ENCODE results near the gene ME1. TPM values are rescaled to one million over a fixed set of nuclear protein-coding genes. Genes with fewer than 3 reads are reported as not detected.

The ME1 gene
- total RNA-seq, 1 donor from 2014 or later = 12.8 TPM

DNA sequence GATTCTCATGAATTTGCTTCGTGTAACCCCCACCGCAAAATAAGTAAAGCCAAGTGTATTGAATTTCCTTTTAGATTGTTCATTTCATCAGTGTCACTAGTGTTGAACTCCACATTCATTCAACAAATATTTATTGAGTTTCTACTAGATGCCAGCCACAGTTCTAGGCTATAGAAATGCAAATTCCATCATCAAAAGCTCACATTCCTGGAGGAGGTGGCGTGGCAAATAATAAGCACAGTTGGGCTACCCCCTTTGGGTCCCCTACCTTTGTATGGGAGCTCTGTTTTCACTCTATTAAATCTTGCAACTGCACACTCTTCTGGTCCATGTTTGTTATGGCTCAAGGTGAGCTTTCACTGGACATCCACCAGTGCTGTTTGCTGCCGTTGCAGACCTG is 12.7 kb upstream of the ME1 start:
- H3K4me1 ChIP-seq = no peaks in the 10 kb centered on the region
- no peak for TF ChIP-seq POLR2AphosphoS5 (IDR thresholded peaks at IDR 0.05; ENCODE audit: insufficient read depth in 1 of 2, low read depth in 1 of 2)
- no peak for TF ChIP-seq POLR2A (IDR thresholded peaks at IDR 0.05)
- TF ChIP-seq, protein P1, sequence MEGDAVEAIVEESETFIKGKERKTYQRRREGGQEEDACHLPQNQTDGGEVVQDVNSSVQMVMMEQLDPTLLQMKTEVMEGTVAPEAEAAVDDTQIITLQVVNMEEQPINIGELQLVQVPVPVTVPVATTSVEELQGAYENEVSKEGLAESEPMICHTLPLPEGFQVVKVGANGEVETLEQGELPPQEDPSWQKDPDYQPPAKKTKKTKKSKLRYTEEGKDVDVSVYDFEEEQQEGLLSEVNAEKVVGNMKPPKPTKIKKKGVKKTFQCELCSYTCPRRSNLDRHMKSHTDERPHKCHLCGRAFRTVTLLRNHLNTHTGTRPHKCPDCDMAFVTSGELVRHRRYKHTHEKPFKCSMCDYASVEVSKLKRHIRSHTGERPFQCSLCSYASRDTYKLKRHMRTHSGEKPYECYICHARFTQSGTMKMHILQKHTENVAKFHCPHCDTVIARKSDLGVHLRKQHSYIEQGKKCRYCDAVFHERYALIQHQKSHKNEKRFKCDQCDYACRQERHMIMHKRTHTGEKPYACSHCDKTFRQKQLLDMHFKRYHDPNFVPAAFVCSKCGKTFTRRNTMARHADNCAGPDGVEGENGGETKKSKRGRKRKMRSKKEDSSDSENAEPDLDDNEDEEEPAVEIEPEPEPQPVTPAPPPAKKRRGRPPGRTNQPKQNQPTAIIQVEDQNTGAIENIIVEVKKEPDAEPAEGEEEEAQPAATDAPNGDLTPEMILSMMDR (IDR thresholded peaks at IDR 0.05) = no peak
- H3K36me3 ChIP-seq = no peaks in the 10 kb centered on the region
- intact Hi-C loops (cut with DNase I) = no loop called here
- H3K4me3 ChIP-seq = no peak overlapping the region
- no peak overlapping the region for H3K27ac ChIP-seq
- no peak for DNase-seq (ENCODE audit: extremely low spot score in 2 of 2)
- H3K27me3 ChIP-seq = no peaks in the 10 kb centered on the region
- no peaks in the 10 kb centered on the region for H3K9me3 ChIP-seq

DNA sequence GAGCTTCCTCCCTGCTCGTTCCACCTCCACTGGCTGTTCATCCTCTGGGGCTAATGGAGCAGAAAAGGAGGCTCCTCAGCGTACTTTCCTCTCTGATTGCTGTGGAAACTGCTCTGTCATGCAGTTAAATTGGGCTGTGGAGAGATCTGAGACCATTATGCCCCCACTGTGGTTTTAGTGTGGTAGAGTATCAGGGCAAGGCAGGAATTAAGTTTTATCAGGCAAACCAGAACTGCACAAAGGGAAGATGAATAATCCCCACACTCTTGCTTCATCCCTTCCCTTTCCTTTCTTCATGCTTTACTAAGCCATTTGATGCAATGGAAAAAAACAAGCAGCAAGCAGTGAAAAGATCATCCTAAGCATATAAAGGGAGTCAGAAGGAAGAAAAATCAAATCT is 11.9 kb upstream of the ME1 start:
- H3K4me1 ChIP-seq = no peaks in the 10 kb centered on the region
- no peak overlapping the region for H3K27ac ChIP-seq
- no peak overlapping the region for H3K4me3 ChIP-seq
- DNase-seq (ENCODE audit: extremely low spot score in 2 of 2) = no peak
- intact Hi-C loops (cut with DNase I) = no loop called here
- TF ChIP-seq, protein P1 (IDR thresholded peaks at IDR 0.05) = no peak
- TF ChIP-seq POLR2A (IDR thresholded peaks at IDR 0.05) (no peak), POLR2AphosphoS5 (IDR thresholded peaks at IDR 0.05; ENCODE audit: insufficient read depth in 1 of 2, low read depth in 1 of 2) (no peak)
- no peaks in the 10 kb centered on the region for H3K27me3 ChIP-seq
- no peaks in the 10 kb centered on the region for H3K36me3 ChIP-seq
- H3K9me3 ChIP-seq = no peaks in the 10 kb centered on the region

DNA sequence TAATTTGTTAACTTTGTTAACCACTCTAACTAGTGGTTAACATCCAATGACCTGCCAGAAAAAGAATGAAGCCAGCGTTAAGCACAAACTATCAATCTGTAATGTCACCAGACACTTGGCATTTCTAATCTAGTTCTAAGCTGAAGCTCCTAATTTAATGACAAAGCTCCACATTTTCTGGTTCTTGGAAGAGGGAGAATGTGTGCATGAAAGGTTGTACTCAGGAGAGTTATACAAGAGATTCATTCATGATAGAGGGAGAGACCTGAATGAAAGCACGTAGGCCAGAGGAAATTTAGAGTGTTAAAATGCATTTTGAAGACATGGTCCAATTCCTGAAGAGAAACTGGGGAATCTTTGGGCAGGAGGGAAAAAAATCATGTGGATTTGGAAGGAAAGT is 8.3 kb upstream of the ME1 start:
- no peaks in the 10 kb centered on the region for H3K27me3 ChIP-seq
- DNase-seq (ENCODE audit: extremely low spot score in 2 of 2) = no peak
- TF ChIP-seq, protein P1 (IDR thresholded peaks at IDR 0.05) = no peak
- TF ChIP-seq POLR2A (IDR thresholded peaks at IDR 0.05) (no peak), POLR2AphosphoS5 (IDR thresholded peaks at IDR 0.05; ENCODE audit: insufficient read depth in 1 of 2, low read depth in 1 of 2) (no peak)
- H3K4me3 ChIP-seq = no peak overlapping the region
- H3K4me1 ChIP-seq = no peaks in the 10 kb centered on the region
- intact Hi-C loops (cut with DNase I) = no loop called here
- no peaks in the 10 kb centered on the region for H3K9me3 ChIP-seq
- H3K36me3 ChIP-seq = no peaks in the 10 kb centered on the region
- no peak overlapping the region for H3K27ac ChIP-seq

DNA sequence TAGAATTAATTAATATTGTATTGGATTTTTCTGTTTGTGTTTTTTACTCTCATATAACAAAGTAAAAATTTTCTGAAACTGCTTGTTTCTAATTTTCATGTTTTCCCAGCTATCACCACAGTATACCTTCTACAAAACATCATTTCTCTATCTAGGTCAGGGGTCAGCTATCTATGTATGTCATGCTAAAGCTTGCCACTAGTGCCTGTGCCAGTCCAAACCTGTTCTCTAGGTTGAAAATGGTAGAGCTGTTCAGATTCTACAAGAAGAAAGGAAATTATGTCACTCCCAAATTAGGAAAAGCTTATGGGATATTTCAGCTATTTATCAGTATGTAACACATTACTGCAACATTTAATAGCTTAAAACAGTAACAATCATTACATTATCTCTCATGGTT is 5.8 kb upstream of the ME1 start:
- DNase-seq (ENCODE audit: extremely low spot score in 2 of 2) = no peak
- no peaks in the 10 kb centered on the region for H3K27me3 ChIP-seq
- H3K27ac ChIP-seq = no peak overlapping the region
- TF ChIP-seq POLR2A (IDR thresholded peaks at IDR 0.05) (no peak), POLR2AphosphoS5 (IDR thresholded peaks at IDR 0.05; ENCODE audit: insufficient read depth in 1 of 2, low read depth in 1 of 2) (no peak)
- TF ChIP-seq, protein P1 (IDR thresholded peaks at IDR 0.05) = no peak
- H3K36me3 ChIP-seq = no peaks in the 10 kb centered on the region
- no peak overlapping the region for H3K4me3 ChIP-seq
- H3K4me1 ChIP-seq = peaks cover 1% of the 10 kb centered on the region
- H3K9me3 ChIP-seq = no peaks in the 10 kb centered on the region
- intact Hi-C loops (cut with DNase I) = no loop called here

DNA sequence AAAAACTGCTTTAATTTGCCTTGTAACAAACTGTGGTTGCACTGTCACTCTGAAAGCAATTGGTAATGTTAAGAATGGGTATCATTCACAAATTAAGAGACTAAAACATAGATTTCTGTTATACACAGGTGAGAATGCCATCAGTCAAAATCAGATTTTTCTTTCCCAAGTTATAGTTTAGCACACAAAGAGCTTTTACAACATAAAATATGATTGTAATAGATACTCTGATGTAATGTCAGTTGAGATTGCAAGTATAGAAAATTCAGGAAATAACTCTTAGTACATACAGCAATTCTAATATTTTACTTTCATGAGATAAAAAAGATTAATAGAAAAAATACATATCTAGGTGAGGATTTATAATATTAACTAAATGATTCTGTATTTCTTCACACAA is 2.3 kb upstream of the ME1 start:
- no peak for DNase-seq (ENCODE audit: extremely low spot score in 2 of 2)
- H3K36me3 ChIP-seq = no peaks in the 10 kb centered on the region
- intact Hi-C loops (cut with DNase I) = no loop called here
- H3K27me3 ChIP-seq = no peaks in the 10 kb centered on the region
- TF ChIP-seq, protein P1 (IDR thresholded peaks at IDR 0.05) = no peak
- no peak for TF ChIP-seq POLR2AphosphoS5 (IDR thresholded peaks at IDR 0.05; ENCODE audit: insufficient read depth in 1 of 2, low read depth in 1 of 2)
- TF ChIP-seq POLR2A (IDR thresholded peaks at IDR 0.05) = no peak
- H3K4me1 ChIP-seq = peaks cover 26% of the 10 kb centered on the region
- no peaks in the 10 kb centered on the region for H3K9me3 ChIP-seq
- no peak overlapping the region for H3K4me3 ChIP-seq
- H3K27ac ChIP-seq = no peak overlapping the region

All from vagina (tissue), 2 donors.